Measurements from ENCODE around the gene SIAE. TPM values are rescaled to one million over a fixed set of nuclear protein-coding genes. Genes with fewer than 3 reads are reported as not detected.

SIAE gene
- total and polyA plus RNA-seq, 2 of the 8 experiments (the other 6 are each of a cell fraction or from before 2014, with no cell fraction given) = 2.3 to 3.7 TPM

DNA sequence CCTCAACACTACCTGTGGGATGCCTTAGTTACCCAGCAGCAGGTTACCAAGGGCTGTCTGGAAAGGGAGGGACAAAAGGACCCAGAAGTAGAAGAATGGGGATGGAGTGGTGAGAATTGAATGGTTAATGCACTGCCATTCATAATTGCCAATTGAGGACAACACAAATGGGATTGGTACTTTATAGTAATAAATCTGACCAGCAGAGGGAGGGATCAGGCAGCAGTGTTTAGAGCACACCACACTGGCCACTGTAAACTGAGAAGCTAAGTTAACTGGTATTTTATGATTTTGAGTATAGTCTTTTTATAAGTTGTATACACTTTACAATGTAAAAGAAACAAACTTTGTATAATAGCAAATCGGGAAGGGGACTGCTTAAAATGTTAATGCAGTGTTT is 40.2 kb downstream of the SIAE start (continued):
- TF ChIP-seq, protein P1, sequence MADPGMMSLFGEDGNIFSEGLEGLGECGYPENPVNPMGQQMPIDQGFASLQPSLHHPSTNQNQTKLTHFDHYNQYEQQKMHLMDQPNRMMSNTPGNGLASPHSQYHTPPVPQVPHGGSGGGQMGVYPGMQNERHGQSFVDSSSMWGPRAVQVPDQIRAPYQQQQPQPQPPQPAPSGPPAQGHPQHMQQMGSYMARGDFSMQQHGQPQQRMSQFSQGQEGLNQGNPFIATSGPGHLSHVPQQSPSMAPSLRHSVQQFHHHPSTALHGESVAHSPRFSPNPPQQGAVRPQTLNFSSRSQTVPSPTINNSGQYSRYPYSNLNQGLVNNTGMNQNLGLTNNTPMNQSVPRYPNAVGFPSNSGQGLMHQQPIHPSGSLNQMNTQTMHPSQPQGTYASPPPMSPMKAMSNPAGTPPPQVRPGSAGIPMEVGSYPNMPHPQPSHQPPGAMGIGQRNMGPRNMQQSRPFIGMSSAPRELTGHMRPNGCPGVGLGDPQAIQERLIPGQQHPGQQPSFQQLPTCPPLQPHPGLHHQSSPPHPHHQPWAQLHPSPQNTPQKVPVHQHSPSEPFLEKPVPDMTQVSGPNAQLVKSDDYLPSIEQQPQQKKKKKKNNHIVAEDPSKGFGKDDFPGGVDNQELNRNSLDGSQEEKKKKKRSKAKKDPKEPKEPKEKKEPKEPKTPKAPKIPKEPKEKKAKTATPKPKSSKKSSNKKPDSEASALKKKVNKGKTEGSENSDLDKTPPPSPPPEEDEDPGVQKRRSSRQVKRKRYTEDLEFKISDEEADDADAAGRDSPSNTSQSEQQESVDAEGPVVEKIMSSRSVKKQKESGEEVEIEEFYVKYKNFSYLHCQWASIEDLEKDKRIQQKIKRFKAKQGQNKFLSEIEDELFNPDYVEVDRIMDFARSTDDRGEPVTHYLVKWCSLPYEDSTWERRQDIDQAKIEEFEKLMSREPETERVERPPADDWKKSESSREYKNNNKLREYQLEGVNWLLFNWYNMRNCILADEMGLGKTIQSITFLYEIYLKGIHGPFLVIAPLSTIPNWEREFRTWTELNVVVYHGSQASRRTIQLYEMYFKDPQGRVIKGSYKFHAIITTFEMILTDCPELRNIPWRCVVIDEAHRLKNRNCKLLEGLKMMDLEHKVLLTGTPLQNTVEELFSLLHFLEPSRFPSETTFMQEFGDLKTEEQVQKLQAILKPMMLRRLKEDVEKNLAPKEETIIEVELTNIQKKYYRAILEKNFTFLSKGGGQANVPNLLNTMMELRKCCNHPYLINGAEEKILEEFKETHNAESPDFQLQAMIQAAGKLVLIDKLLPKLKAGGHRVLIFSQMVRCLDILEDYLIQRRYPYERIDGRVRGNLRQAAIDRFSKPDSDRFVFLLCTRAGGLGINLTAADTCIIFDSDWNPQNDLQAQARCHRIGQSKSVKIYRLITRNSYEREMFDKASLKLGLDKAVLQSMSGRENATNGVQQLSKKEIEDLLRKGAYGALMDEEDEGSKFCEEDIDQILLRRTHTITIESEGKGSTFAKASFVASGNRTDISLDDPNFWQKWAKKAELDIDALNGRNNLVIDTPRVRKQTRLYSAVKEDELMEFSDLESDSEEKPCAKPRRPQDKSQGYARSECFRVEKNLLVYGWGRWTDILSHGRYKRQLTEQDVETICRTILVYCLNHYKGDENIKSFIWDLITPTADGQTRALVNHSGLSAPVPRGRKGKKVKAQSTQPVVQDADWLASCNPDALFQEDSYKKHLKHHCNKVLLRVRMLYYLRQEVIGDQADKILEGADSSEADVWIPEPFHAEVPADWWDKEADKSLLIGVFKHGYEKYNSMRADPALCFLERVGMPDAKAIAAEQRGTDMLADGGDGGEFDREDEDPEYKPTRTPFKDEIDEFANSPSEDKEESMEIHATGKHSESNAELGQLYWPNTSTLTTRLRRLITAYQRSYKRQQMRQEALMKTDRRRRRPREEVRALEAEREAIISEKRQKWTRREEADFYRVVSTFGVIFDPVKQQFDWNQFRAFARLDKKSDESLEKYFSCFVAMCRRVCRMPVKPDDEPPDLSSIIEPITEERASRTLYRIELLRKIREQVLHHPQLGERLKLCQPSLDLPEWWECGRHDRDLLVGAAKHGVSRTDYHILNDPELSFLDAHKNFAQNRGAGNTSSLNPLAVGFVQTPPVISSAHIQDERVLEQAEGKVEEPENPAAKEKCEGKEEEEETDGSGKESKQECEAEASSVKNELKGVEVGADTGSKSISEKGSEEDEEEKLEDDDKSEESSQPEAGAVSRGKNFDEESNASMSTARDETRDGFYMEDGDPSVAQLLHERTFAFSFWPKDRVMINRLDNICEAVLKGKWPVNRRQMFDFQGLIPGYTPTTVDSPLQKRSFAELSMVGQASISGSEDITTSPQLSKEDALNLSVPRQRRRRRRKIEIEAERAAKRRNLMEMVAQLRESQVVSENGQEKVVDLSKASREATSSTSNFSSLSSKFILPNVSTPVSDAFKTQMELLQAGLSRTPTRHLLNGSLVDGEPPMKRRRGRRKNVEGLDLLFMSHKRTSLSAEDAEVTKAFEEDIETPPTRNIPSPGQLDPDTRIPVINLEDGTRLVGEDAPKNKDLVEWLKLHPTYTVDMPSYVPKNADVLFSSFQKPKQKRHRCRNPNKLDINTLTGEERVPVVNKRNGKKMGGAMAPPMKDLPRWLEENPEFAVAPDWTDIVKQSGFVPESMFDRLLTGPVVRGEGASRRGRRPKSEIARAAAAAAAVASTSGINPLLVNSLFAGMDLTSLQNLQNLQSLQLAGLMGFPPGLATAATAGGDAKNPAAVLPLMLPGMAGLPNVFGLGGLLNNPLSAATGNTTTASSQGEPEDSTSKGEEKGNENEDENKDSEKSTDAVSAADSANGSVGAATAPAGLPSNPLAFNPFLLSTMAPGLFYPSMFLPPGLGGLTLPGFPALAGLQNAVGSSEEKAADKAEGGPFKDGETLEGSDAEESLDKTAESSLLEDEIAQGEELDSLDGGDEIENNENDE (IDR thresholded peaks at IDR 0.05; ENCODE audit: insufficient replicate concordance, low read length) = no peak
- TF ChIP-seq, protein P2, sequence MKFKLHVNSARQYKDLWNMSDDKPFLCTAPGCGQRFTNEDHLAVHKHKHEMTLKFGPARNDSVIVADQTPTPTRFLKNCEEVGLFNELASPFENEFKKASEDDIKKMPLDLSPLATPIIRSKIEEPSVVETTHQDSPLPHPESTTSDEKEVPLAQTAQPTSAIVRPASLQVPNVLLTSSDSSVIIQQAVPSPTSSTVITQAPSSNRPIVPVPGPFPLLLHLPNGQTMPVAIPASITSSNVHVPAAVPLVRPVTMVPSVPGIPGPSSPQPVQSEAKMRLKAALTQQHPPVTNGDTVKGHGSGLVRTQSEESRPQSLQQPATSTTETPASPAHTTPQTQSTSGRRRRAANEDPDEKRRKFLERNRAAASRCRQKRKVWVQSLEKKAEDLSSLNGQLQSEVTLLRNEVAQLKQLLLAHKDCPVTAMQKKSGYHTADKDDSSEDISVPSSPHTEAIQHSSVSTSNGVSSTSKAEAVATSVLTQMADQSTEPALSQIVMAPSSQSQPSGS (IDR thresholded peaks at IDR 0.05; ENCODE audit: low read length) = no peak
- no peak for TF ChIP-seq GABPA (IDR thresholded peaks at IDR 0.05; ENCODE audit: borderline replicate concordance, insufficient read depth, low read length)
